HG03175 (cell line): Measurements from ENCODE around the gene CDK5R1.

ENCODE experiments used
- ATAC-seq: cut with Tn5 transposase; IDR thresholded peaks from one replicate; pipeline ENCODE4 v1.9.1; 2021; ENCODE audit warnings: mild to moderate bottlenecking, moderate library complexity; ENCODE audit not compliant: unreplicated experiment

The CDK5R1 gene

GRCh38 chr17:32470405-32471167 is 16.2 kb upstream of the CDK5R1 start:
- no peak for ATAC-seq

GRCh38 chr17:32471652-32472051 is 15.1 kb upstream of the CDK5R1 start:
- ATAC-seq, result no peak

GRCh38 chr17:32475258-32475657 is 11.5 kb upstream of the CDK5R1 start:
- no peak for ATAC-seq

GRCh38 chr17:32477220-32477619 is 9.6 kb upstream of the CDK5R1 start:
- ATAC-seq, result no peak

GRCh38 chr17:32479074-32479617 is 7.6 kb upstream of the CDK5R1 start:
- ATAC-seq, result no peak

GRCh38 chr17:32481193-32481592 is 5.6 kb upstream of the CDK5R1 start:
- no peak for ATAC-seq

- ATAC-seq, result no peak
Observed at GRCh38 chr17:32482568-32483320, 4.0 kb upstream of the CDK5R1 start.

GRCh38 chr17:32483451-32484019 is 3.3 kb upstream of the CDK5R1 start:
- ATAC-seq, result no peak

GRCh38 chr17:32484041-32484461 is 2.7 kb upstream of the CDK5R1 start:
- ATAC-seq, result no peak

GRCh38 chr17:32484628-32485027 is 2.2 kb upstream of the CDK5R1 start:
- no peak for ATAC-seq

- no peak for ATAC-seq
Observed at GRCh38 chr17:32485261-32486110, 1.3 kb upstream of the CDK5R1 start.

- ATAC-seq, result peak; percentile 56
Observed at GRCh38 chr17:32486111-32486700, 587 bp upstream of the CDK5R1 start.

- ATAC-seq, result no peak
Observed at GRCh38 chr17:32487473-32488176, 832 bp downstream of the CDK5R1 start.

- ATAC-seq, result no peak
Observed at GRCh38 chr17:32488177-32488542, 1.4 kb downstream of the CDK5R1 start.

- ATAC-seq, result no peak
Observed at GRCh38 chr17:32488604-32489180, 1.9 kb downstream of the CDK5R1 start.

- no peak for ATAC-seq
Observed at GRCh38 chr17:32489320-32490100, 2.7 kb downstream of the CDK5R1 start.

- ATAC-seq, result no peak
Observed at GRCh38 chr17:32490101-32490482, 3.3 kb downstream of the CDK5R1 start.

- ATAC-seq, result no peak
Observed at GRCh38 chr17:32491371-32492263, 4.8 kb downstream of the CDK5R1 start.
